Activated CD4-positive, alpha-beta T cell treated with anti-CD3 and anti-CD28 coated beads, Interleukin-2, amount 10 ng/mL, durations not matched to agents 24 days and 14 days (primary cell): ENCODE data around the gene ASH1L. TPM values are rescaled to one million over a fixed set of nuclear protein-coding genes. Genes with fewer than 3 reads are reported as not detected.
A peak's percentile ranks its signal among the peaks of the same experiment; 100 is the strongest.
"Not testable (repeated sequence)": the region's sequence is repeated elsewhere in the genome, so short reads cannot be mapped to it uniquely, and the experiment has no call there.

ENCODE experiments used
- DNase-seq: peaks from one replicate; pipeline ENCODE4 v3.0.0; 2022
- H3K27ac Mint-ChIP-seq: one replicate; pipeline ENCODE4 v1.8.0; 2022; ENCODE audit warnings: mild to moderate bottlenecking, mixed read lengths
- H3K27me3 Mint-ChIP-seq: one replicate; pipeline ENCODE4 v1.8.0; 2022; ENCODE audit warnings: mixed read lengths
- H3K36me3 Mint-ChIP-seq: one replicate; pipeline ENCODE4 v1.8.0; 2022; ENCODE audit warnings: low read depth, mild to moderate bottlenecking, mixed read lengths
- H3K4me1 Mint-ChIP-seq: one replicate; pipeline ENCODE4 v1.8.0; 2021; ENCODE audit warnings: mixed read lengths
- H3K4me3 Mint-ChIP-seq: one replicate; pipeline ENCODE4 v1.8.0; 2022; ENCODE audit warnings: mild to moderate bottlenecking, moderate library complexity, mixed read lengths
- H3K9me3 Mint-ChIP-seq: one replicate; pipeline ENCODE4 v1.8.0; 2021; ENCODE audit warnings: mixed read lengths
- intact Hi-C: fragments of 100-400 bp; cut with micrococcal nuclease; formaldehyde crosslinking; loops from one replicate; pipeline ENCODE4 v1.15.1; 2023
- total RNA-seq: library from RNA; stranded (reverse); gene quantifications from 2 replicates; pipeline ENCODE4 v1.2.3, GENCODE V29; 2022

The ASH1L gene
- total RNA-seq, 1 donor from 2014 or later: 44.7 TPM

DNA sequence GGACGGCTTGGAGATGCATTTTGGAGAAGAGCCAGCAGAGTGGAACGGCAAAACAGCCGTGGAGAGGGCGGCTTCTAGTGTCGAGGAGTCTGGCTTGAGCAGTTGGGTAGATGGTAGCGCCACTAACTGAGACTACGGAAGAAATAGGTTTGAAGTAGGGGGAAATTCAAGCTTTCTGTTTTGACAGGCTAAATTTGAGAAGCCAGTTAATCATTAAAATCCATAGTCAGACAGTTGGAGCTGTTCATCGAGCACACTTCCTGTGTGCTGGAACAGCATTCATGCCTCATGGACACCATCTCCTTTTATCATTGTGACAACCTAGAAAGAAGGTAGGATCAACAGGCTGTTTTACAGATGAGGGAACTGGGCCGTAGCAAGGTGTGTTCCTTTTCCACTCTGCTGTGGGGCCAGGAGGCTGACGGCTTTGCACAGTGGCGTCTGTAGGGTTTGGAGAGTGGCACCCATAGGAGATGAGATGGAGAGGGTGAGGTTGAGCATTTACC, 258.0 kb downstream of the ASH1L start:
- H3K4me1 Mint-ChIP-seq: peaks cover 10% of the 10 kb centered on the region
- no peaks in the 10 kb centered on the region for H3K27me3 Mint-ChIP-seq
- no peak for DNase-seq
- no peaks in the 10 kb centered on the region for H3K9me3 Mint-ChIP-seq
- intact Hi-C loops: loop anchor here (5.0 kb wide), 1 partner anchor 112 kb away; no protein-coding TSS in a partner anchor
- no peak overlapping the region for H3K27ac Mint-ChIP-seq
- H3K36me3 Mint-ChIP-seq: peaks cover 10% of the 10 kb centered on the region
- H3K4me3 Mint-ChIP-seq: no peak overlapping the region

DNA sequence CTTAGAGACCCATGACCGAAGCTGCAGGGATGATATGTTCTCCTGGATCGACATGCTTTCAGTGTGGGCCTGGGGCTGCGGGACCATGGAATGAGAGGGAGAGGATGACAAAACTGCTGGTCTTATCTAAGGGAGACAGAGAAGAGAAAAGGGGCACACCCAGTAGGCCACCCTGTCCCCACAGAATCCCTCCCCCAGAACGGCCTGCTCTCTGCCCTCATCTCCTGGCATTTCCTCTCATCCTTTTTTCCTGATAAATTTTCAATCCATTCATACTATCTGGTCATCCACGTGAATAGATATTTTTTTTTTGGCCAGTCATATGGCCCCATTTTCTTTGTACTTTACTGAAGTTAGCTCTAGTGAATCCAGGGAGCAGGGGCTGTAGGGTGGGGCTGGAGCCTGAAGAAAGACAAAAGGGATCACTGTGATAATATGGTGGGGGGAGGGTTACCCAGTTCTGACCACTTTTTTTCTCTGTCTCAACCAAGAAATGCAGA, 261.2 kb downstream of the ASH1L start, which contains the start of gene PKLR:
PKLR (minus strand) TSS at position 97 of the 500 bp plus-strand sequence; CDS start at position 54, 43 bp downstream.
- Mint-ChIP-seq H3K36me3 (no peaks in the 10 kb centered on the region), H3K9me3 (no peaks in the 10 kb centered on the region), H3K4me3 (no peak within 1 kb of the TSS), H3K27ac (no peak within 1 kb of the TSS), H3K27me3 (peaks cover 16% of the 10 kb centered on the region), H3K4me1 (peaks cover 5% of the 10 kb centered on the region)
- intact Hi-C loops: no loop called here
- DNase-seq: no peak

GRCh38 chr1:155300553-155301329, 261.9 kb downstream of the ASH1L start:
- Mint-ChIP-seq H3K9me3 (no peaks in the 10 kb centered on the region), H3K4me1 (peaks cover 5% of the 10 kb centered on the region), H3K36me3 (no peaks in the 10 kb centered on the region), H3K27me3 (peaks cover 22% of the 10 kb centered on the region), H3K4me3 (no peak overlapping the region), H3K27ac (no peak overlapping the region)
- no peak for DNase-seq
- intact Hi-C loops: no loop called here

DNA sequence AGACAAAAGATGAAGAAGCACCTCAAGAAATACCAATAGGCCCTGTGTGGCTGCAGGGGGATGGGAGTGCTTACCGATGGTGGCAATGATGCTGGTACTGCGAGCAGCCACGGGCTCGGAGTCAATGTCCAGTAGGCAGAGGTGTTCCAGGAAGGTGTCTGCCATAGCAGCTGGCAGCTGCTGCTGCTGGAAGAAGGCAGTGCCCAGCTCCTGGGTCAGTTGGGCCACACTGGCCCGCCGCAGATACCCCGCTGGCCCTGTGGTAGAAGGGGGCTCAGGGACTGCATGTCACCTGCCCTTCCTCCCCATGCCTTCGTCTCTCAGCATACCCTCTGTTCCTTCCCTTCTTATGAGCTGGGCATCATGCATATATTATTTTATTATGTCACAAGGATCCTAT, 262.6 kb downstream of the ASH1L start:
- H3K4me3 Mint-ChIP-seq: no peak overlapping the region
- intact Hi-C loops: no loop called here

DNA sequence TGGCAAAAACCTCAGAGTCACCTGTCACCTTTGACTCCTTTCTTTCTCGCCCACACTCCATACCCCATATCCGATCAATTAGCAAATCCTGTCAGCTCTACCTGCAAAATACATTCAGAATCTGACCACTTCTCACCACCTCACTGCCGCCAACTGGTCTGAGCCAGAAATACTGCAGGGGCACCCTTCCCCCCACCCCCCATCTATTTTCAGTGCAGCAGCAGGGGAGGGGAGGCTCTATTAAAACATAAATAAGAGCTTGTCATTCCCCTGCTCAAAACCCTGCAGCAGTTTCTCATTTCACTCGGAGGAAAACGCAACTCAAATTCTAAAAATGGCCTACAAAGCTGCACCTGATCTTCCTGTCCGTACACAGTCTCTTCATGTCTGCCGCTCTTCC, 265.2 kb downstream of the ASH1L start:
- Mint-ChIP-seq H3K27ac (no peak overlapping the region), H3K9me3 (no peaks in the 10 kb centered on the region), H3K4me1 (peaks cover 8% of the 10 kb centered on the region), H3K4me3 (no peak overlapping the region), H3K27me3 (peaks cover 42% of the 10 kb centered on the region), H3K36me3 (no peaks in the 10 kb centered on the region)
- intact Hi-C loops: no loop called here
- no peak for DNase-seq

More for the DNA sequence above, 262.6 kb downstream of the ASH1L start:
- peaks cover 5% of the 10 kb centered on the region for H3K4me1 Mint-ChIP-seq
- H3K9me3 Mint-ChIP-seq: no peaks in the 10 kb centered on the region
- H3K27ac Mint-ChIP-seq: no peak overlapping the region
- DNase-seq: no peak
- no peaks in the 10 kb centered on the region for H3K36me3 Mint-ChIP-seq
- peaks cover 27% of the 10 kb centered on the region for H3K27me3 Mint-ChIP-seq

GRCh38 chr1:155296661-155297060, 265.9 kb downstream of the ASH1L start:
- Mint-ChIP-seq H3K36me3 (no peaks in the 10 kb centered on the region), H3K4me3 (no peak overlapping the region), H3K27ac (no peak overlapping the region), H3K9me3 (no peaks in the 10 kb centered on the region), H3K4me1 (peaks cover 8% of the 10 kb centered on the region), H3K27me3 (peaks cover 46% of the 10 kb centered on the region)
- no peak for DNase-seq
- intact Hi-C loops: no loop called here

GRCh38 chr1:155295942-155296267, 266.7 kb downstream of the ASH1L start:
- Mint-ChIP-seq H3K4me1 (peaks cover 8% of the 10 kb centered on the region), H3K36me3 (no peaks in the 10 kb centered on the region), H3K27ac (no peak overlapping the region), H3K4me3 (no peak overlapping the region), H3K27me3 (peaks cover 50% of the 10 kb centered on the region), H3K9me3 (no peaks in the 10 kb centered on the region)
- intact Hi-C loops: no loop called here
- no peak for DNase-seq

- intact Hi-C loops: no loop called here
- H3K9me3 Mint-ChIP-seq: no peaks in the 10 kb centered on the region
- H3K4me1 Mint-ChIP-seq: peaks cover 8% of the 10 kb centered on the region
- no peaks in the 10 kb centered on the region for H3K36me3 Mint-ChIP-seq
- no peak overlapping the region for H3K27ac Mint-ChIP-seq
- H3K4me3 Mint-ChIP-seq: peak overlapping the region; percentile 47
- peaks cover 50% of the 10 kb centered on the region for H3K27me3 Mint-ChIP-seq
- no peak for DNase-seq
Observed at GRCh38 chr1:155295183-155295941, 267.2 kb downstream of the ASH1L start.

DNA sequence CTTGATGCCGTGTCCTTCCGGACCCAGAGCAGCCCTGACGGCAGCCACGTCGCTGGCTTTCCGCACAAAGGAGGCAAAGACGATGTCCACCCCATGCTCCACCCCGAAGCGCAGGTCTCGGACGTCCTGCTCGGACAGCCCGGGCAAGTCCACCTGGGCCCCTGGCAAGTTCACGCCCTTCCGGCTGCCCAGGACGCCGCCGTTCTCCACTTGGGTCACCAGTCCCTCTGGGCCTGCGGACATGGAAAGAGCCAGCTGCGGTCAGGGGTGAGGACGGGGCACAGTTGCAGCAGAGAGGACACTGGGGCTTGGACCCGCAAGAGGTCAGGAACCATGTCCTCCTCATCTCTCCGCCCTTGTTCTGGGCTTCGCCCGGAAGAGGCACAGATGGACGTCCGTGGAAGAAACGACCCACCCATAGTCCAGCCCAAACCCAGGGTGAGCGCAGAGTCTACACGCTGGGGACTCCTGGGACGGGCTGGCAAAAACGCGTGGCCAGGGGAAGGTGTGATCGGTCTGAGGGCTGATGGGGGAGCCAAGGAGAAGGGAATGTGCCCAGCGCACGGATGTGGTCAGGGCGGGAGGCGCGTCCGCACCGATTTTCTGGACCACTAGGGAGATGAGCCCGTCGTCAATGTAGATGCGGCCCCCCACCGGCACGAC, 268.0 kb downstream of the ASH1L start:
- Mint-ChIP-seq H3K4me3 (peak overlapping the region; percentile 47), H3K4me1 (peaks cover 8% of the 10 kb centered on the region), H3K36me3 (no peaks in the 10 kb centered on the region), H3K27ac (no peak overlapping the region), H3K9me3 (no peaks in the 10 kb centered on the region), H3K27me3 (peaks cover 53% of the 10 kb centered on the region)
- intact Hi-C loops: no loop called here
- no peak for DNase-seq

DNA sequence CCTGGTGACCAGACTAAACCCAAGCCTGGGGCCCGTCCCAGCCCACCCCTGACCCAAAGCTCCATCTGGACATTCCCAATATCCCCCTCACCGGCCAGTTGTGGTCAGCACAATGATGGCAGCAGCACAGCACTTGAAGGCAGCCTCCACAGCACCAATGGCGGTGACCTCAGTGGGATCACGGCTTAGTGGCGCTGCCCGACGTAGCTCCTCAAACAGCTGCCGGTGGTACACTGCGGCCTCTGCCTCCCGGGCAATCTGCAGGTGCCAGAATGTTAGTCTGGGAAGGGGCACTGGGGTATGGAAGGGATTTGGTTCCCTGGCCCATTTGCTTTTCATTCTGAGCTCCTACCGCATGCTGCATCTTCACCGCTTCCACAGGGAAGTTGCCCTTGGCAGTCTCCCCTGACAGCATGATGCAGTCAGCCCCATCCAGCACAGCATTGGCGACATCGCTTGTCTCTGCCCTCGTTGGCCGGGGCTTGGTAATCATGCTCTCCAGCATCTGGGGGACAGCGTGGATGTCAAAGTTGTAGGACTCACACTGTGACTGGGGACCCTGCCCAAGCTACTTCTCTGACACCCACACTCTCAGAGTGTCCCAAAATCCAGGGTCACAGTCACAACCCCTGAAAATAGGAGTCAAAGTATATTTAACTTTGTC, 269.4 kb downstream of the ASH1L start:
- H3K36me3 Mint-ChIP-seq: no peaks in the 10 kb centered on the region
- no peak overlapping the region for H3K4me3 Mint-ChIP-seq
- no peak for DNase-seq

DNA sequence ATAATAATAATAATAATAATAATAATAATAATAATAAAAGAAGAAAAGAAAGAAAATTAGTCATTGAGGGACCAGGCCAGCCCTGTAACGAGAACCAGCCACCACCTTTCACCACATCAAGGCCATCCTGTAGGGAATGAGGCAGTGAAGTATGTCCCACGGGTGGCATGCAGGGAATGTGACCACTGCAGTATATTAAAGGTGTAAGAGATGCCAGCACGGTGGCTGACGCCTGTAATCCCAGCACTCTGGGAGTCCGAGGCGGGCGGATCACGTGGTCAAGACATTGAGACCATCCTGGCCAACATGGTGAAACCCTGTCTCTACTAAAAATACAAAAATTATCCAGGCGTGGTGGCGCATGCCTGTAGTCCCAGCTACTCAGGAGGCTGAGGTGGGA, 271.6 kb downstream of the ASH1L start:
- H3K9me3 Mint-ChIP-seq, H3K4me3 Mint-ChIP-seq, H3K4me1 Mint-ChIP-seq, intact Hi-C loops, H3K36me3 Mint-ChIP-seq, DNase-seq, H3K27ac Mint-ChIP-seq: not testable (repeated sequence)
- peaks cover 33% of the 10 kb centered on the region for H3K27me3 Mint-ChIP-seq

More for the DNA sequence above, 269.4 kb downstream of the ASH1L start:
- peaks cover 8% of the 10 kb centered on the region for H3K4me1 Mint-ChIP-seq
- intact Hi-C loops: no loop called here
- H3K27me3 Mint-ChIP-seq: peaks cover 53% of the 10 kb centered on the region
- H3K27ac Mint-ChIP-seq: no peak overlapping the region
- no peaks in the 10 kb centered on the region for H3K9me3 Mint-ChIP-seq

- no peak overlapping the region for H3K27ac Mint-ChIP-seq
- H3K27me3 Mint-ChIP-seq: peaks cover 13% of the 10 kb centered on the region
- H3K36me3 Mint-ChIP-seq: no peaks in the 10 kb centered on the region
- intact Hi-C loops: no loop called here
- no peaks in the 10 kb centered on the region for H3K9me3 Mint-ChIP-seq
- no peak overlapping the region for H3K4me3 Mint-ChIP-seq
- no peak for DNase-seq
- no peaks in the 10 kb centered on the region for H3K4me1 Mint-ChIP-seq
Observed at GRCh38 chr1:155287987-155288543, 274.5 kb downstream of the ASH1L start.

DNA sequence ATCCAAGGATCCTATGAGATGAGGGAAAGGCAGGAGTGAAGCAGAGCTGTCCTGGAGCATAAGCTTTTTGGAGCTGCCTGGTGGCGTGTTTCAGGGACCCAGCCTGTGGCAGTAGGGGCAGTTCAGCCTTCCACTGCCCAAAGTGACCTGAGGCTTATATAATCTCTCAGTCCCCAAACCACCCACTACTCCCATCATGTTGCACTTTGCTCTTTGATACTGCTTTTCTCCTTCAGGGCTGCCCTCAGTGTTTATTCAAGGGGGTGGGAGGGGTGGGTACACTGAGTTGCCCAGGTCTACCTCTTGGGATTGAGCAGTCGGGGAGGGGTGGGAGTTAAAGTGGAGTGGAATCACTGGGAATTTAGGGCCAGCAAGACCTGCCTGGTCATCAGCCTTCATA, 276.1 kb downstream of the ASH1L start:
- H3K9me3 Mint-ChIP-seq: no peaks in the 10 kb centered on the region
- H3K4me3 Mint-ChIP-seq: no peak overlapping the region

More for the DNA sequence above, 276.1 kb downstream of the ASH1L start:
- peaks cover 6% of the 10 kb centered on the region for H3K27me3 Mint-ChIP-seq
- no peak overlapping the region for H3K27ac Mint-ChIP-seq
- intact Hi-C loops: no loop called here
- no peak for DNase-seq
- H3K4me1 Mint-ChIP-seq: no peaks in the 10 kb centered on the region
- no peaks in the 10 kb centered on the region for H3K36me3 Mint-ChIP-seq
